ENCODE data around the gene PDXDC1. TPM values are rescaled to one million over a fixed set of nuclear protein-coding genes. Genes with fewer than 3 reads are reported as not detected.
"Not testable (repeated sequence)": the region's sequence is repeated elsewhere in the genome, so short reads cannot be mapped to it uniquely, and the experiment has no call there.

PDXDC1 gene
- total RNA-seq, 1 experiment from 2014 or later = 62.6 TPM

DNA sequence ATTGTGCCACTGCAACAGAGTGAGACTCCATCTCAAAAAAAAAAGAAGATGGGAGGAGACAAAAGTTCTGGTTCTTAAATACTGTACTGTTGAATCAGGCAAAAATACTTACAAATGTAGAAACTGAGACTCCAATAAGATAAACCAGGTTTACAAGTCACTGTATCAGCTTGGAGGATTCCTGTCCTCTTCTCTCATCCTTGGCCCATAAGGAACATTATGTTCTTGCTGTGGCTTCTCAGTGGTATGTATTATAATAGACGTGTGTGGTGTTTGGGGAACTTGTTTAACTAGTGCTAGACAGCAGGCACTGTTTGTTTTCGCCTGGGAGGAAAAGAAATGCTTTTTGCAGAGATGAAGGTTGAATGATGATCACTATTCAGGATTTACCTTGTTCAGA lies 7.7 kb downstream of the PDXDC1 start:
- H3K4me2 ChIP-seq (ENCODE audit: low read length); H2AFZ ChIP-seq (ENCODE audit: low read length); H3K9me3 ChIP-seq (ENCODE audit: low read length); ATAC-seq; H3K27me3 ChIP-seq (ENCODE audit: low read length); H3F3A ChIP-seq (ENCODE audit: low read length, unreplicated experiment); H3K36me3 ChIP-seq (ENCODE audit: low read depth, low read length); POLR2A ChIA-PET (ENCODE audit: unreplicated experiment); H3K27ac ChIP-seq (ENCODE audit: low read length); H3K4me3 ChIP-seq (ENCODE audit: low read length); DNase-seq; H3K9ac ChIP-seq (ENCODE audit: low read length); H3K9me2 ChIP-seq (replicated peaks; ENCODE audit: low read length); CTCF ChIA-PET; intact Hi-C loops (cut with micrococcal nuclease); BruUV-seq (replicated peaks); H4K20me1 ChIP-seq (ENCODE audit: low read length); H3K4me1 ChIP-seq (ENCODE audit: insufficient read depth, low read length): not testable (repeated sequence)
- peaks cover 82% of the 10 kb centered on the region for H3K79me2 ChIP-seq (ENCODE audit: low read length)

DNA sequence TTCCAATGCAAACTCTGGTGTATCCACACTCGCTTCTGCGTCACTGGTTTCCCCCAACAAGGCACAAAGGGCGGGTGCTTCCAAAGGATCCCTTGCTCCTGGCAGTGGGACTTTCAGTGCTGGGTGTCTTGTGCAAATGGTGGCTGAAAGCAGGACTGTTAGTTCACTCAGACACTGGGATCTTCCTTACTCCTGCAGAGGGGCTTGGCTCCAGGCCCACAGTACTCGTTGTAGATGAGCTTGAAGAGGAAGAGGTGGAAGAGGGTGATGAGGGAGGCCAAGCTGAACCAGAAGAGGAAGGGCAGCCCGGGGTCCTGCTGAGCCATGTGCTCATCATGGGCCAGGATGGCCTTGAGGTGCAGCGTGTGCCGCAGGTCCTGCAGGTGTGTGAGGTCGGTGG lies 13.3 kb downstream of the PDXDC1 start:
- H3K27ac ChIP-seq (ENCODE audit: low read length); H3K4me1 ChIP-seq (ENCODE audit: insufficient read depth, low read length); H2AFZ ChIP-seq (ENCODE audit: low read length); H4K20me1 ChIP-seq (ENCODE audit: low read length); H3F3A ChIP-seq (ENCODE audit: low read length, unreplicated experiment); CTCF ChIA-PET; H3K9me2 ChIP-seq (replicated peaks; ENCODE audit: low read length); H3K4me3 ChIP-seq (ENCODE audit: low read length); H3K9ac ChIP-seq (ENCODE audit: low read length); H3K4me2 ChIP-seq (ENCODE audit: low read length); ATAC-seq; BruUV-seq (replicated peaks); DNase-seq; POLR2A ChIA-PET (ENCODE audit: unreplicated experiment); intact Hi-C loops (cut with micrococcal nuclease); H3K9me3 ChIP-seq (ENCODE audit: low read length); H3K36me3 ChIP-seq (ENCODE audit: low read depth, low read length); H3K27me3 ChIP-seq (ENCODE audit: low read length): not testable (repeated sequence)
- H3K79me2 ChIP-seq (ENCODE audit: low read length) = peaks cover 68% of the 10 kb centered on the region

DNA sequence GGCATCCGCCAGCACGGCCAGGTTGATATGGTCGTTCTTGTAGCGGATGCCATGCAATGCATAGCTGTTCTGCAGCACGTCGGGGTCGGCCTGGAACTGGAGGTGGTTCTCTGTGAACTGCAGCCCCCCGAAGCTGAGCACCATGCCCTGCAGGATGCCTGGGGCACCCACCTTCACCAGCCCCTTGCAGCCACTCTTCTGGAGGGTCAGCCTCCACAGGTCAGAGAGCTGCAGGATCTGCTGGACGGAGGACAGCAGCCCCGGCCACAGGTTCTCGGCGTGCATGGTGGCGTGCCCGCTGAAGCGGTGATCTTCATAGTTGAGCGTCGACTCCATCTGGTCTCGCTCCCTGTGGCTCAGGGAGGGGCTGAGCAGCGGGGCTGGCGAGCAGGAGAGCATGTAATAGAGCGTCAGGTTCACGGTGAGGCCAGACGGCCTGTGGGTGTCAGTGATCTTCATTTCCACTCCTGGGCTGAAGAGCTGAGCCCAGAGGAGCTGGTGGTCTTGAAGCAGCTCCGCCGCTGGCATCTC lies 13.9 kb downstream of the PDXDC1 start:
- H3K36me3 ChIP-seq (ENCODE audit: low read depth, low read length); CTCF ChIA-PET; H2AFZ ChIP-seq (ENCODE audit: low read length); DNase-seq; H3K9ac ChIP-seq (ENCODE audit: low read length); H4K20me1 ChIP-seq (ENCODE audit: low read length); BruUV-seq (replicated peaks); H3F3A ChIP-seq (ENCODE audit: low read length, unreplicated experiment); ATAC-seq; H3K9me3 ChIP-seq (ENCODE audit: low read length); POLR2A ChIA-PET (ENCODE audit: unreplicated experiment); H3K27me3 ChIP-seq (ENCODE audit: low read length); intact Hi-C loops (cut with micrococcal nuclease); H3K4me1 ChIP-seq (ENCODE audit: insufficient read depth, low read length); H3K4me3 ChIP-seq (ENCODE audit: low read length); H3K9me2 ChIP-seq (replicated peaks; ENCODE audit: low read length); H3K4me2 ChIP-seq (ENCODE audit: low read length); H3K27ac ChIP-seq (ENCODE audit: low read length): not testable (repeated sequence)
- H3K79me2 ChIP-seq (ENCODE audit: low read length) = peaks cover 68% of the 10 kb centered on the region

DNA sequence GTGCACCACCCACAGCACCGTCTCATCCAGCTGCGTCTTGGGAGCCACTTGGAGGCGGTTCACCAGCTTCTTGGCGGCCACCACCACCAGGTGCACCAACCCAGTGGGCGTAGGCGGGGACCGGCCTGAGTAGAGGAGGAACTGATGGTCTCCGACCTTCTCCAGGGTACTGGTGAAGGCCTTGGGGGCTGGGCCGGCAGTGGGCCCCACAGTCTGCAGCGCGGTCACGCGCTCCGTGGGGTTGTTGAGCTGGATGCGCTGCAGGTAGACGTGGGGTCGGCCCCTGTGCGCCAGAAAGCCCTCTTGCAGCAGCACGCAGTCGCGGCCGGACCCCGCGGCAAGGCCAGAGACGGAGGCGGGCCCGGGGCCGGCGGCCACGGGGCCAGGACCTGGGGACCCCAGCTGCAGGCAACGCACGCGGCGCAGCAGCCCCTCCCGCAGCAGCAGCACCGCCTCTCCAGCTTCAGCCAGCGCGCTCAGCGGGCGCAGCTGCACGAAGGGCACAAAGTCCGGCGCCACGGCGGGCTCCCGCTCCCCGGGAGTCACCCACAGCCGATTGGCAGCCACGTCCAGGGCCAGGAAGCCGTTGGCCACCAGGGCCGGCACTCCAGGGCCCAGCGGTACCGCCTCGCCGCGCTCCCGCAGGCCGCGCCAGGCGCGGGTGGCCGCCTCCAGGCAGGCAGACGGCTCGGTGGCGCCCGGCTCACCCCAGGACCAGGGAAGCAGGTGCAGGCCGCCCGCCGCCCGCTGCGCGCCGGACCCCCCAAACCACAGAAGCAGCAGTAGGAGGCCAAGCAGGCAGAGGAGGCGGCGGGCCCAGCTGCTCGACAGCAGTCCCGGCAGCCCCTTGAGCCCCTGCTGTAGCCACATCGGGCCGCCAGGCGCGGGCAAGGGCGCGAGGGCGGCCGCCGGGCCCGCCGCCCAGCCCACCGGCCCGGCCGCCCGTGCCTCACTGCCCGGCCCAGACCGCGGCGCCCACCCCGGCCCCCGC lies 14.8 kb downstream of the PDXDC1 start:
- H3F3A ChIP-seq (ENCODE audit: low read length, unreplicated experiment); H3K4me3 ChIP-seq (ENCODE audit: low read length); CTCF ChIA-PET: not testable (repeated sequence)

DNA sequence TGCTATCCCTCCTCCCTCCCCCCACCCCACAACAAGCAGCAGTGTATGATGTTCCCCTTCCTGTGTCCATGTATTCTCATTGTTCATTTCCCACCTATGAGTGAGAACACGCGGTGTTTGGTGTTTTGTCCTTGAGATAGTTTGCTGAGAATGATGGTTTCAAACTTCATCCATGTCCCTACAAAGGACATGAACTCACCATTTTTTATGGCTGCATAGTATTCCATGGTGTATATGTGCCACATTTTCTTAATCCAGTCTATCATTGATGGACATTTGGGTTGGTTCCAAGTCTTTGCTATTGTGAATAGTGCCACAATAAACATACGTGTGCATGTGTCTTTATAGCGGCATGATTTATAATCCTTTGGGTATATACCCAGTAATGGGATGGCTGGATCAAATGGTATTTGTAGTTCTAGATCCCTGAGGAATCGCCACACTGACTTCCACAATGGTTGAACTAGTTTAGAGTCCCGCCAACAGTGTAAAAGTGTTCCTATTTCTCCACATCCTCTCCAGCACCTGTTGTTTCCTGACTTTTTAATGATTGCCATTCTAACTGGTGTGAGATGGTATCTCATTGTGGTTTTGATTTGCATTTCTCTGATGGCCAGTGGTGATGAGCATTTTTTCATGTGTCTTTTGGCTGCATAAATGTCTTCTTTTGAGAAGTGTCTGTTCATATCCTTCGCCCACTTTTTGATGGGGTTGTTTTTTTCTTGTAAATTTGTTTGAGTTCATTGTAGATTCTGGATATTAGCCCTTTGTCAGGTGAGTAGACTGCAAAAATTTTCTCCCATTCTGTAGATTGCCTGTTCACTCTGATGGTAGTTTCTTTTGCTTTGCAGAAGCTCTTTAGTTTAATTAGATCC lies 18.7 kb downstream of the PDXDC1 start:
- CTCF ChIA-PET; H3F3A ChIP-seq (ENCODE audit: low read length, unreplicated experiment); H2AFZ ChIP-seq (ENCODE audit: low read length); H3K4me1 ChIP-seq (ENCODE audit: insufficient read depth, low read length); H3K9me2 ChIP-seq (replicated peaks; ENCODE audit: low read length); BruUV-seq (replicated peaks); H3K4me2 ChIP-seq (ENCODE audit: low read length); POLR2A ChIA-PET (ENCODE audit: unreplicated experiment); ATAC-seq; intact Hi-C loops (cut with micrococcal nuclease); H3K9ac ChIP-seq (ENCODE audit: low read length); H3K4me3 ChIP-seq (ENCODE audit: low read length); H3K9me3 ChIP-seq (ENCODE audit: low read length); H3K27me3 ChIP-seq (ENCODE audit: low read length); DNase-seq; H3K36me3 ChIP-seq (ENCODE audit: low read depth, low read length); H3K27ac ChIP-seq (ENCODE audit: low read length): not testable (repeated sequence)
- 0 out of 2 replicates have a peak, but pooled peaks cover 10% of the 10 kb centered on the region for H4K20me1 ChIP-seq (ENCODE audit: low read length)
- H3K79me2 ChIP-seq (ENCODE audit: low read length) = peaks cover 49% of the 10 kb centered on the region

More for the DNA sequence above, 14.8 kb downstream of the PDXDC1 start:
- ATAC-seq; H3K9me2 ChIP-seq (replicated peaks; ENCODE audit: low read length); H3K4me1 ChIP-seq (ENCODE audit: insufficient read depth, low read length); H3K36me3 ChIP-seq (ENCODE audit: low read depth, low read length); H3K4me2 ChIP-seq (ENCODE audit: low read length); BruUV-seq (replicated peaks); H3K9me3 ChIP-seq (ENCODE audit: low read length); intact Hi-C loops (cut with micrococcal nuclease); H3K27me3 ChIP-seq (ENCODE audit: low read length); H3K27ac ChIP-seq (ENCODE audit: low read length); H2AFZ ChIP-seq (ENCODE audit: low read length); POLR2A ChIA-PET (ENCODE audit: unreplicated experiment); H3K9ac ChIP-seq (ENCODE audit: low read length); H4K20me1 ChIP-seq (ENCODE audit: low read length); DNase-seq: not testable (repeated sequence)
- H3K79me2 ChIP-seq (ENCODE audit: low read length) = peaks cover 66% of the 10 kb centered on the region

DNA sequence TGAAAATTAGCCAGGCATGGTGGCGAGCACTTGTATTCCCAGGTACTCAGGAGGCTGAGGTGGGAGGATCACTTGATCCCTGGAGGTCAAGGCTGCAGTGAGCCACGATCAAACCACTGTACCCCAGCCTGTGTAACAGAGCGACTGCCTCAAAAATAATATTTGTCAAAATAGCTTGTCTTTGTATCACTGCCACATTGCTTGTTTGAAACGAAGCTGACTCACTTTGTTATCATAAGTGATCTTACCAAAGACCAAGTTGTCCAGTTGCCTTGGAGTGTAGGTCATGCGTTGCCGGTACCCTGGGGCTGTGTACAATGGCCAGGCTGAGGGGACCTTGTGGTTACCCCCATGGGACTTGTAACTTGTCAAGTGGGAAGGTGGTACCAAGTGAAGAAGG lies 21.9 kb downstream of the PDXDC1 start:
- BruUV-seq (replicated peaks); H3K4me1 ChIP-seq (ENCODE audit: insufficient read depth, low read length); H3K27ac ChIP-seq (ENCODE audit: low read length); H3K36me3 ChIP-seq (ENCODE audit: low read depth, low read length); H3K9ac ChIP-seq (ENCODE audit: low read length); POLR2A ChIA-PET (ENCODE audit: unreplicated experiment); H2AFZ ChIP-seq (ENCODE audit: low read length); H3K9me2 ChIP-seq (replicated peaks; ENCODE audit: low read length); H4K20me1 ChIP-seq (ENCODE audit: low read length); CTCF ChIA-PET; H3F3A ChIP-seq (ENCODE audit: low read length, unreplicated experiment); H3K4me3 ChIP-seq (ENCODE audit: low read length); H3K9me3 ChIP-seq (ENCODE audit: low read length); intact Hi-C loops (cut with micrococcal nuclease); H3K27me3 ChIP-seq (ENCODE audit: low read length): not testable (repeated sequence)
- peaks cover 34% of the 10 kb centered on the region for H3K79me2 ChIP-seq (ENCODE audit: low read length)
- peak overlapping the region; percentile 62; the same call in 1 of the 2 replicates for H3K4me2 ChIP-seq (ENCODE audit: low read length)
- DNase-seq = peak; percentile 64
- ATAC-seq = peak; percentile 94
